Measurements from ENCODE around the gene LRRK1.

Gene LRRK1

DNA sequence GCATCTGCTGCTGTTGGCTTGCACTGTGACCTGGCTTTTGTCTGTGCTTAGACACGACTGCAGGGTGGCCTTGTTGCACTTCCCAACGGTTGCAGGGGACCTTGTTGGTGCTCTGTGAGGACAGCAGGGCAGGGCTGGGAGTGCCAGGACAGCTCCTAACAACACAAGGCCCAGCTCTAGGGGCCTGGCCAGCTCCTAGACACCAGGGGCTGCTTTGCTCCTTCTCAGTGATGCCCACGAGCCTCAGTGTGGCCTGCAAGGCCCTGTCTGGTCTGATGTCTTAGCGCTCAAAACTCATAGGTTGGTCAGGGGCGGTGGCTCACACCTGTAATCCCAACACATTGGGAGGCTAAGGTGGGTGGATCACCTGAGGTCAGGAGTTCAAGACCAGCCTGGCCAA lies 183.6 kb downstream of the LRRK1 start:
- no peak for DNase-seq

DNA sequence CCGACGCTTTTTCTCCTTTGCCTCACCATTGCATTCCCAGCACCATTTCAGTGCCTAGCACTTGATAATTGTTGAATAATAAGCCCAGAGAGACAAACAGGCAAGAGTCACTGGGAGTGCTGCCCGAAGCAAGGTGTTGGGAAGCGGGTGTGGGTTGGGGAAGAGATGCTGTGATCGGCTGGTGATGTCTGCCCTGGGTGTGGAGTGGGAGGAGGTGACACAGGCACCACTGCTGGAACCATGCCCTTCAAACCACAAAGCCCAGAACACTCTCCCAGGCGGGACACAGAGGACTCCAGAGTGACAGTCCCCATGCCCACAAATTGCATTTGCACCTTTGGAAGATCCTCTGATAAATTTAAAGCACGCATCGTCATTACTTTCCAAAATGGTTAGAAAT lies 184.4 kb downstream of the LRRK1 start:
- DNase-seq, result no peak

DNA sequence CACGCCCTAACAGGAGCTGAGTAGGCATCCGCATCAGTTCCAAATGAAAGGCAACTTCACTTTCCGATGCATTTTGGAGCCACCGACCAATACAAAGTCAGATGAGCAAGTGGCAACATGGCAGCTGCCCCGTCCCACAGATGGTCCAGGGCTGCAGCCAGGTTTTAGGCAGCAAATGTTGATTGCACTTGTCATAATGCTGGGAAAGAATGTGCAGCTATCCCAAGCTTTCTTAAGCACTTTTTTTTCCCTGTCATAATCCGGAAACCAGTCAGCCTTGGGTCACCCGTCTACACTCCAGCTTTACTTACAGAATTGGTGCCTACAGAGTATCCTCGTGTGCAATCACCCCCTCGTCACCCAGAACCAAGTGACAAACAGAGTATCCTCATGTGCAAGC lies 185.0 kb downstream of the LRRK1 start:
- no peak for DNase-seq

DNA sequence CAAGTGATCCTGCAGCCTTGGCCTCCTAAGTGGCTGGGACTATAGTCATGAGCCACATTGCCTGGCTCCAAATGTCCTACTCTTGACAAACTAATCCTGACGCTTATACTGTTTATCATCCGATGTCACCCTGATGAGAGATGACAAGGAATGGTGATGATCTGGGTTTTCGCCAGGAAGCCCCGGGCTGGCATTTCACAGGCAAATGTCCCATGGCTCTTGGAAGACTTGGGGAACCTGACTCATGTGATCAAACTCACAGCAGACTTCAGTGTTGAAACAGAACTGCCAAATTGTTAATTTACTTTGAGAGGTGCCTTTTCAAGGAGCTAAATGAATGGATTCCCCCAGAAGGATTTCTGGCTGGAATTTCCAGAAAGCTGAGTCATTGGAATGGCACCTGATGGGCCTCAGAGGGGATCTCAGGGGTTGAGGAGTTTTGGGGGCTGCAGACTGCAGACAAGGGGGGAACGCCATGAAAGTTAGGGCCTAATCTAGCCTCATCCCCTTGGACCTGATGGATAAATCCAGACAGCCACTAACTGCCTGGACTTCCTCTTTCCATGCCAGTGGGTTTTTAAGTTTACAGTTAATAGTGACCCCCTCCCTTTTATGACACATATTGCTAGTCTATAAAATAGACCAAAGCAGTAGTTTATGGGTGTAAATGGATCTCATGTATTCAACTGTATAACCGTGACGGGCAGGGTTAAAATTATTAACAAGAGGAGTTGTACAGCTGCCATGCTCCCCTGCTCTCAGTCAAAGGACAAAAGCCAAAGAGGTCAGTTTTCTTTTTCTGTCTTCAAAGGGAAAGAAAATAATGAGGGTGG lies 186.1 kb downstream of the LRRK1 start:
- DNase-seq, result no peak

DNA sequence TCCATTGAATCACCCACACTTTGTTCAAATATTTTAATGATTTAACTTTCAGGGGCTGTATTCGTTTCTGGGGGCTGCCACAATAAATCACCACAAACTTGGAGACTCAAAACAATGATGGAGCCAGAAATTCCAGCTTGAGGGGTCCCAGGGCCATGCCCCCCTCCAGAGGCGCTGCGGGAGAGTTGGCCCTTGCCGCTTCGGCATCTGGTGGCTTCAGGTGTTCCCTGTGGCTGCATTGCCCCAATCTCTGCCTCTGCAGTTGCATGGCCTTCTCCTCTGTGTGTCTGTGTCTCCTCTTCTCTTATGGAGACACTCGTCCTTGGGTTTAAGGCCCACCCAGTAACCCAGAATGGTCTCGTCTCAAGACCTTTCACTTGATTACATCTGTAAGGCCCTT lies 187.9 kb downstream of the LRRK1 start:
- DNase-seq, result no peak

DNA sequence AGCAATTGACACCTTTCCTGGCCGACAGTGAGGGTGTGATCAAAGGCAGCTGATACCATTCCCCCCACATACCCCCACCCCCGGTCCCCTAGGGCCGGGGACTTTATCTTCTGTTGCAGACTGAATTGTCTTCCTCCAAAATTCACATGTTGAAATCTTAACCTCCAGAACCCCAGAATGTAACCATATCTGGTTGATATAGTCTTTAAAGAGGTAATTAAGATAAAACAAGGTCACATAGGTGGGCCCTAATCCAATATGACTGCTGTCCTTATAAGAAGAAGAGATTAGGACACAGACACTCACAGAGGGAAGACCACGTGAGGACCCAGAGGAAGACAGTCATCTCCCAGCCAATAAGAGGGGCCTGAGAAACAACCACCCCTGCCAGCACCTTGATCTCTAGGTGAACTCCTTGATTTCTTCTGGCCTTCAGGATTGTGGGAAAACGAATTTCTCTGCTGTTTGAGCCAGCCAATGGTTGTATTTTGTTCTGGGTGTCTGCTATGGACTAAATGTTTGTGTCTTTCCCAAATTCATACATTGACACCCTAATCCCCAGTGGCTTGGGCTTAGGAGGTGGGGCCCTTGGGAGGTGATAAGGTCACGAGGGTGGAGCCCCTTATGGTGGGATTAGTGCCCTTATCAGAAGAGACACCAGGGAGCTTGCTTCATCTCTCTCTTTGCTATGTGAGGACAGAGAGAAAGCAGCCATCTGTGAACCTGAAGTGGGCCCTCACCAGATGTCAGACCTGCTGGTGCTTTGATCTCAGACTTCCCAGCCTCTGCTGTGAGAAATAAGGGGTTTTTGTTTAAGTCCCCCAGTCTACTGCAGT lies 188.7 kb downstream of the LRRK1 start:
- no peak for DNase-seq

DNA sequence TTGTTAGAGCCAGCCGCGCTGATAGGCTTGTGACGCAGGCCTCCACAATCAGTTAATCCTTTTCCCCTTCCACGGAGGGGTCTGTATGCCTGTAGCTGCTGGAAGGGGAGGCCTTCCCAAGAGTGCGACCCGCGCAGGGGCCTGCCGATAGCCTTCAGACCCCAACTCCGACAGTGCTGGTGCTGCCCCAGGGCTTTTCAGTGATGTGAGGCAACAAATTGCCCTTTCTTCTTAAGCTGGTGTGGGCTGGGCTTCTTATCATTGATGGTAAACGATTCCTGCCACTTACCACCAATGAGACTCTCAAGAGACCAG lies 189.3 kb downstream of the LRRK1 start:
- no peak for DNase-seq

DNA sequence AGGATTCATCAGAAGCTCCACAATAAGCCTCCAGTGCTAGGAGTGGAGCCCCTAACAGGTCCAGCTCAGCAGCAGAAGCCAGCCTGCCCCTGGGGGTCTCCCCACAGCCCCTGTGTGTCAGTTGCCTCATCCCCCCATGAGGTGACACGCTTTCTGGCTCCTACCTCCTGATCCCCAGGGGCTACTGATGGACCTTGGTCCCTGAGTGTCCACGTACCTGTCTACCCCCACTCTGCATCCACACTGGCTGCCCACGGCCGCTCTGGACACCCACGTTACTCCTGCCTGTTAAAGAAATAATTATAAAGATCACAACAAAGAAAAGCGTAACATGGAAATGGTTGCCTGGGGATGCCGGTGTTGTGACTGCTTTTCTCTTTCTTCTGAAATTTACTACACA lies 189.6 kb downstream of the LRRK1 start:
- no peak for DNase-seq

DNA sequence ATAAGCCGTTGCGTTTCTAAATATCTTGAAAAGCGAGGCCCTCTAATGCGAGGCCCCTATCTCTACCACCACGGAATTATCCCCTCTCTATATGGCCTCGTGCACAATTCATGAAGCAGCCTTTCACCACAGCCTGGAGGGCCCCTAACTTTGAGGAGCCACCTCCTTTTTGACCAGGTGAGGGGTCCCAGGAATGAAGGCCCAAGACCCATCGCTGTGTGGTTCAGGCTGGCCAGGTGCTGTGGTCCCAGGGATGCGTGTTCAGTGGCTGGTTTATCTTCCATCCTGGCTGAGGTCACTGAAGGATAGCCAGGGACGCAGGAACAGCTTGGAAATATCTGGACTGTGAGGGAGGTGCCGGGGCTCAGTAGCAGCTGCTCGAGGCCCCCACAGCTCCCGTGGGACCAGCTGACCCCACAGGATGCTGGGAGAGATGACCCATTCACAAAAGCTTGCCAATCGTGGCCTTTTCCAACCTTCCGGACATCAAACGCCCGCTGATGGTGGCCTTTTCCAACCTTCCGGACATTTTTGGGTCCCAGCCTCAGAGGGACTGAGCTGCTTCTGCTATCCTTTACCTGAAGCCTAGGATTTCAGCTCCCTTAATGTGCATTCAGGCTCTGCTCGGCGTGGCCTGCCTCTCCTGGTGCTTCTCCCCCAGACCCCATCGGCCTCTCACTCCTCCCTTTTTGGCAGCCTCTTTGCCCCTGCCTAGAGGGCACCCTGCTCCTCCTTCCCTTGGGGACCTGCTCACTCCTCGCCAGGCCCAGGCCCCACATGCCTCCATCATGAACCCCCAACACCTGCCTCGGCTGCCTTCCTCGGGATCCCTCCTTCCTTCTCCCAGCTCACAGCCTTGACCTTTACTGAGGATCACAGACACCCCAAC lies 191.8 kb downstream of the LRRK1 start:
- no peak for DNase-seq

DNA sequence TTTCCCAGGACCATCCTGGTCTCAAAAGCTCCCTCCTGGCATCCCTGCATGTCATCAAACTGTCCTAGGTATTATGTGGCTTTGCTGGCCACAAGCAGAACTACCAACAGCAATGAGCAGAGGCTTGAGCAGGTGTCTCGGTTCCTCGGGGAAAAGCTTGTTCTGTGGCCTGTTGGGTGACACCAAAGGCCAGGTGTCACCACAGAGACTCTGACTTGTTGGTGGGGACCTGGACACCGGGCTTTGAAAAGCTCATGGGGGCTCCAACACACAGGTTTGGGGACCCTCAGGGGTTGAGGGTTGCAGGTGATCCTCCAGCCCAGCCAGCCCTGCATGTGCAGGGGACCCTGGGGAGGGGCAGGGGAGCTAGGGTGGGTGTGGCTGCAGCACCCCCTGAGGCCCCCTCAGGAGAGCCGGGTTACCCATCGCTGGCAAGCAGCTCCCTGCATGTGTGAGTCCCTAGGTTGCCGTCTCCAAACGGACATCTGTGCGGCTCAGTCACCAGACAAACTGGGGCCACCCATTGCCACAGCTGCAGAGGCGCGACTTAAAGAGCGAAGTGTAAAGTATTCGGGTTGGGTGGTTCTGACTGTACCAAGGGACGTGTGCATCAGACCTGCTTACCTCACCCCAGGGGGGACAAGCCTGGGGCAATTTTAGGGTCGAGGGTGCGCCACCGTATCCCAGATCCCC lies 192.6 kb downstream of the LRRK1 start:
- no peak for DNase-seq

DNA sequence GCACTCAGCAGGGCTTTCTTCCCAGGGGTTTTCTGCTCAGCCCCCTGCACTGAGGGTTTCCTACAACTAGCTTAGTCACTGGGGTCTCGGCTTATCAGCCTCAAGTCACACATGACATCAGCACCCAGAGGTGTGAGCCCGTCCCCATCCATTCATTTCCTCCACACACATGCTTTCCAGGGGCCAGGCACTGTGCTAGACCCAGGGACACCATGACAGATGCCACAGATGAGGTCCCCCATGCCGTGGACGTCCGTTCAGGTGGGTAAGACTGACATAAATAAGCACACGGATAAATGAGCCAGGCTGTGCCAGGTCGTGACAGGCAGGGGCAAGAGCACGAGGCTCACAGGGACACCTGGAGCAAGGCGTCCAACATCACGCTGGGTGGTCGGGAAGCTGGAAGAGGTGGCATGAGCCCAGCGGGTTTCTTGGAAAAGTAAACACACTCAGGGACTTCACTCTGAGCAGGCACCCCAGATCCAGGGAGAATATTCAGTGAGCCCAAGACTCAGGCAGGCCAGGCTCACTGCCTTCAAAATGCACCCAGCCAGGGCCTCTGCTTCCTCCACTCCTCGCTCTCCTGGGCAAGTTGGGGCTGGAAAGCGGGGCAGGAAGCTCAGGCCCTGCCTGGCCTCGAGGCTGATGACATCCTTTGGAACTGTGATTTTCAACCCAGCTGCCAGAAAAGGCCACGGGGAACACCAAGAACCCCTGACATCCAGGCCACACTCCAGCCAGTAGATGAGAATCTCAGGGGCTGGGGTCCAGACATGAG lies 193.4 kb downstream of the LRRK1 start:
- DNase-seq, result no peak

DNA sequence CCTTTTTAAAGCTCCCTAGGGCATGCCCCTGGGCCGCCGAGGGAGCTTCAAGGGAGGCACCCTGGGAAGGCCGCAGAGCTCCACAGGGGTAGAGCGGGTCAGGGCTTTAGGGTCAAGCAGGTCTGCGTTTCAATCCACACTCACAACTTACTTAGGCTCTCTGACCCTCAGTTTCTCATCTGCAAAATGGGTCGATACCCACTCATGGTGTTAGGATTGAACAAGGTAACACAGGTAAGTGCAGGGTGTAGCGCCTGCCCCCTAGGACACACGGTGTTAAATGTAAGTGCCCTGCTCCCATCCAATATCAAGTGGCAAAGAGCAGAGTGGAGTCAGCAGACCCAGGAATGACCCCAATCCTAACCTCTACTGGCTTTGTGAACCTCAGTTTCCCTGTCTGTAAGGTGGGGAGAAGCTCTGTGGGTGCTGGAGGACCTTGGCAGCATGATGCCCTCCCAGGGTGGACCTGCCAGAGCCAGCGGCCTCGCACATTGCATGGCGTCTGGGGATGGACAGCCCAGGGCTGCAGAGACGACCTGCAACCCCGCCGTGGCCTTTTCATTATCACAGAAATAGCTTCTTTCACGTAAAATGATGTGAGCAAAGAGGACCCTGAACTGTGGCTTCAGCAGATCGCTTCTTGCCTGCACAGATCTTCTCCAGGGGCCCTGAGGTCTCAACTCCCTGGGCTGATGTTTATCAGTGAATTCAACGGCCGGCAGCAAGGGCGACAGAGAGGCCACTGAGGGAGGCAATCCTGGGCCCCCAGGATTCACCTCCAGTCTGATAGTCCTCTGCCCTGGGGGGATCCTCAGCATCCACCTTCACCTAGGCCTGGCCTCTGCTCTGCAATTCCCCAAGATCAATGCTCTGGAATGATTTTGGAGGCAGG lies 194.2 kb downstream of the LRRK1 start:
- no peak for DNase-seq

DNA sequence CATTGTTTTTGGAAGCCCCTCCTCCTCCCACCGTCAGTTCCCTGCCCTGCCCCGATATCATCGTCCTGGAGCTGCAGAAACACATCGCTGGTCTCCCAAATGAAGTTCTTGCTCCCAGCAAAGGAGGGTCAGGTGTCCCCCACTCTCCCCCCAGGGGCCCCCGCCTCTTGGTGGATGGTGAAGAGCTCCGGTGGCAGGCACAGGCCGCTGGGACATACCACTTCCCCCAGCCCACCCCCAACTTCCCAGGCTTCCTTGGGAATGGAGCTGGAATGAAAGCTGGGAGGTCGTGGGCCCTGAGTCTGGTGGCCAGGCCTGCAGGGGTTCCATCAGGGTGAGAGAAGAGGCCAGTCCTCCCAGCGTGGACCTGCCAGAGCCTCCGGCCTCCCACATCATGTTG lies 195.0 kb downstream of the LRRK1 start:
- no peak for DNase-seq

DNA sequence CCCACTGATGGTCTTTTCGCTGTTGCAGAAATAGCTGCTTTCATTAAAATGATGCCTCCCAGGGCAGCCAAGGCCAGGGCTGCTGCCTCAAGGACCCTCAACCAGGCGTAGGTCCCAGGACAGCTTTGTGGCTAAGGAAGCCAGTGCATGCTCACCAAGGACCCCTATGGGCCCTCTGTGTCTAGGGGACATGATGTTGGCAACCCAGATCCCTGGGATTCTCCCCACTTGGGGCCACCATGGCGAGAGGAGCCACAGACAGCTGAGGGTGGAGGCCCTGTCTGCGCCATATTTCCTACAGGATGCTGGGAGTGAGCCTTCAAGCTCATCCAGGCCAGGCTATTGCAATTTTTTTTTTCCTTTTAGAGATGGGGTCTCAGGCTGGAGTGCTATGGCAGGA lies 195.5 kb downstream of the LRRK1 start:
- no peak for DNase-seq

DNA sequence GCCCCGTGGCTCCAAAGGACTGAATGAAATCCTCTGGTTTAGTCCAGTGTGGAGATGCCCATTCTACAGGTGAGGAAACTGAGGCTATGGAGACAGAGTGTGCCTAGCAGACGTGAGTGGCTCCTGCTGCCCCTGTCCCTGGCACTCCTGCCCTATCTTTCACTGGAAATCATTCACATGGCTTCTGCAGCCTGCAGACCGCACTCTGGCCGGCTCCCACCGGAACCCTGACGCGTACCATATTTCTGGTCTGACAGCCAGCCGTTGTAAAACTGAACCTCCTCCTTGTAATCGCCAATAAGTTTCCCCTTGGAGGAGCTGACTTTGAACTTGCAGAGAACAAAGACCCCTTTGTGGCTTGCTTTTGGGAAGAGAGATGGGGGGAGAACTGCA lies 196.2 kb downstream of the LRRK1 start:
- DNase-seq, result no peak

DNA sequence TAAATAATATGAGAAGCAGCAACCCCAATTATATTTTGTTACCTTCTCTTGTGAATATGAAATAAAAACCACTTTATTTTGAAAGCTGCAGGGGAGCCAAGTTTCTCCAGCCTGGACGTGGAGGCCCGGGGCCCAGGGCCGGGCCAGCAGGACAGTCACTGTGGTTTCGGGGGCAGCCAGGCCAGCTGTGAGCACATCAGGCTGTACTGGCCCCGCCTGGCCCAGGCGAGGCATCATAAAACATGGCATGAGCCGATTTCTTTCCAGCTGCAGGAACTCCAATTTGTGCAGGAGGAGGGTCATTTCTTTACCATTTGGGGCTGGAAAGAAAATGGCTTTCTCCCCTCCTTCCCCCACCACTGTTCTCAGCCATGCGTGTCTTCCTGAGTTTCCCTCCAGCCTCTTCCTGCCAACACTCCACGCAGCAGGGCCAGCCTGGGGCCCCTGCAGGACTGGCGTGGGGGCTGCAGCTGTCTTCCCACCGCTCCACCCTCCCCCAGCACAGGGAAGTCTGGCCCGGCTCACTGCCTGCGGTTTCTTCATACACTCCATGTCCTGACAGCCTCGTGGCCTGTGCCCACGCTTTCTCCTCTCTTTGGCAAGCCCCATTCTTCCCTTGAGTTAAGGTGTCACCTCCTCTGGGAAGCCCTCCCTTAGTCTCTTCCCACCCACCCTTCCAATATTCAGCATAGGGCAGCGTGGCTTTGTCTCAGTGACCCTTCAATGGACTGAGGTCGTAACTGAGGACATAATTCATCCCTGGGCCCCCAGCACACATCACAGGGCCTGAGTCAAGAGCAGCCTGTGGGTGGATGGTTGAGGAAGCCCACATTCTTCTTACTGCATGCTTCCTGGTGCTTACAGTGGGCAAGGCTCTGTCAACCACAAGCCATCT lies 196.9 kb downstream of the LRRK1 start:
- no peak for DNase-seq

DNA sequence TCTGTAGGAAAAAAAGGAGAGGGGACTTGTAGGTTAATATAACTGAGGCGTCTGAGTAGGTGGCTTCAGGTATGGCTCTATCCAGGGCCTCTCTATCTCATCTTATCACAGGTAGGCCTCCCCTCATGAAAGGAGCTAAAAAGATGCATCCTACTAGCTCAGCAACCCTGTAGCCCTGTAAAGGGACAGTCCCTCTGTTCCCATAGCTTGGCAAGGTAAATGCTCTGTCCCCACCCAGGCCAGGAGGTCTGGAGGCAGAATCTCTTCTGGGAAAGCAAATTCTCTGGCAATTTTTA lies 197.5 kb downstream of the LRRK1 start:
- DNase-seq, result no peak

DNA sequence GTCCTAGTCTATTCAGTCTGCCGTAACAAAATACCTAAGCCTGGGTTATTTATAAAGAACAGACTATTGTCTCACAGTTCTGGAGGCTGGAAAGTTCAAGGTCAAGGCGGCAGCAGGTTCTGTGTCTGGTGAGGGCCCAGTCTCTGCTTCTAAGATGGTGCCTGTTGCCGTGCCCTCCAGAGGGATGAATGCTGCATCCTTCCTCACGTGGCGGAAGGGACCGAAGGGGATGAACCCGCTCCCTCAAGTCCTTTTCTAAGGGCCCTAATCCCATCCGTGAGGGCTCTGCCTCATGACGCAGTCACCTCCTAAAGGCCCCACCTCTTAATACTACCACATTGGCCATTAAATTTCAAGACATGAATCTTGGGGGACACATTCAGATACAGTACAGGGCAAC lies 199.0 kb downstream of the LRRK1 start:
- no peak for DNase-seq

DNA sequence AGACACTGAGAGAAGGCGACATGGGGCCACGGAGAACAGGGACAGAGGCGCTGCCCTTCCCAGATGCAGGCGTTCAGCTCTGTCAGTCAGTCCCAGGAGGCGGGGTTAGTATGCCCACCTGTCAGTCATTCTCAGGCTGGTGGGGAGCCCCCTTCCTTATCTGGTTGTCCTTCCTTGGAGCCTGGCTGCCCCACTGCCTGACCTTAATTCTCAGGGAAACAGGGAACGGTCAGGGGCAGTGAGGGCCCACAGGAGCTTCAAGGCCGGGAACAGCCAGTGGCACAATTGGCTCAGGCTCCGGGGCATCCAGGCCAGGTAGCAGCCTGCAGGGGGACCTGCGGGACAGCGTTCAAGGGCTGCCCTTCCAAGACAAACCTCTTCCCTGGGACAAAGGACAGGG lies 199.5 kb downstream of the LRRK1 start:
- DNase-seq, result no peak

DNA sequence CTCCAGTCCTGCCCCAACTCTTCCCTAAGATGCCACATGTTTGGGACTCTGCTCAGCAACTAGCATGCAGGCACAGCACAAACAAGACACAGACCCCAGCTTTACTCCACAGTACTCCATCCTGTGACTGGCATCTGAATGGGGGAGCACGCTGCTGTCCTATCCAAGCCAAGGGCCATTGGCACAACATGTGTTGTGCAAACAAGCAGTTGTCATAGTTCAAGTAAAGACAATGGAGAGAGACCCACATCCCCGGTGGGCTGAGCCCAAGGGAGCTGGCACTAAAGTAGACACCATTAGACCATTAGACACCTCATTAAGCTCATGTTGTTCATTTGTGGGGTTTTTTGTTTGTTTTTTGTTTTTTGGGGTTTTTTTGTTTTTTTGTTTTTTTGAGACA lies 200.0 kb downstream of the LRRK1 start:
- no peak for DNase-seq
